Measurements from ENCODE around the gene CEP152.

- no peak for TF ChIP-seq POLR2A (IDR thresholded peaks at IDR 0.05; ENCODE audit: low read depth, low read length)
- TF ChIP-seq TAF1 (IDR thresholded peaks at IDR 0.05; ENCODE audit: borderline replicate concordance, low read depth, low read length), result no peak
These were observed 14.3 kb downstream of the CEP152 start for GRCh38 chr15:48796521-48796920.
